H1 (cell line): ENCODE results near the gene PDE1C. TPM values are rescaled to one million over a fixed set of nuclear protein-coding genes. Genes with fewer than 3 reads are reported as not detected.

ENCODE experiments used
- CTCF ChIA-PET: fragments of 300-600 bp; sonication (Branson Sonifier 250); formaldehyde crosslinking; loops from one replicate; lab custom pipeline; 2021; ENCODE audit not compliant: partially characterized antibody; lab: Charles Lee
- POLR2A ChIA-PET: fragments of 300-600 bp; sonication (Branson Sonifier 250); formaldehyde crosslinking; loops from one replicate; lab custom pipeline; 2021; ENCODE audit warnings: inconsistent platforms; ENCODE audit not compliant: partially characterized antibody; lab: Charles Lee
- DNase-seq, 2 experiments: peaks; one replicate each; pipeline versions ENCODE4 v3.0.0 to v3.0.0-alpha.2; 2010 to 2022; ENCODE audit warnings: low spot score in 2 of 2, low read depth in 1 of 2, mixed read lengths in 1 of 2
- FAIRE-seq: peaks from 2 replicates; lab custom pipeline; 2011; peaks lifted over from hg19 to GRCh38; lab: Jason Lieb, UNC
- H2AFZ ChIP-seq: 2 replicates; pipeline ENCODE4 v1.8.1; 2012; ENCODE audit warnings: low read length, inconsistent platforms
- H2AK5ac ChIP-seq: 2 replicates; pipeline ENCODE4 v1.6.1; 2013; ENCODE audit warnings: low read depth, low read length
- H2BK120ac ChIP-seq: replicated peaks from 2 replicates; pipeline ENCODE3; 2013; ENCODE audit warnings: low read depth, low read length, inconsistent platforms
- H2BK12ac ChIP-seq: 2 replicates; pipeline ENCODE4 v1.6.1; 2013; ENCODE audit warnings: low read depth, low read length
- H2BK15ac ChIP-seq: 2 replicates; pipeline ENCODE4 v1.6.1; 2013; ENCODE audit warnings: low read length
- H2BK20ac ChIP-seq: 2 replicates; pipeline ENCODE4 v1.6.1; 2013; ENCODE audit warnings: low read length
- H2BK5ac ChIP-seq: 2 replicates; pipeline ENCODE4 v1.6.1; 2013; ENCODE audit warnings: low read depth, low read length
- H3K14ac ChIP-seq: 2 replicates; pipeline ENCODE4 v1.6.1; 2013; ENCODE audit warnings: inconsistent platforms; ENCODE audit not compliant: insufficient read length
- H3K18ac ChIP-seq: 2 replicates; pipeline ENCODE4 v1.6.1; 2013; ENCODE audit warnings: low read length; ENCODE audit errors: extremely low read depth
- H3K23ac ChIP-seq: 2 replicates; pipeline ENCODE4 v1.6.1; 2013; ENCODE audit warnings: inconsistent platforms; ENCODE audit not compliant: insufficient read length
- H3K23me2 ChIP-seq: 2 replicates; pipeline ENCODE4 v1.6.1; 2013; ENCODE audit warnings: low read depth, low read length
- H3K27ac ChIP-seq: 2 replicates; pipeline ENCODE4 v1.6.1; 2011; ENCODE audit warnings: low read depth, low read length, inconsistent platforms
- H3K27me3 ChIP-seq, 4 experiments: replicated peaks in 1 of 4; 1 replicate in 1 of 4; 2 replicates in 3 of 4; pipeline versions ENCODE4 v1.6.1 to v1.8.1; 2011 to 2013; ENCODE audit warnings: low read length in 3 of 4, mild to moderate bottlenecking in 3 of 4, inconsistent platforms in 2 of 4, mixed read lengths in 2 of 4, moderate library complexity in 1 of 4; ENCODE audit not compliant: control insufficient read depth in 3 of 4, insufficient read depth in 3 of 4; ENCODE audit errors: extremely low read depth in 1 of 4
- H3K36me3 ChIP-seq, 4 experiments: 2 replicates each; pipeline versions ENCODE4 v1.6.1 to v1.8.1; 2011 to 2013; ENCODE audit warnings: mild to moderate bottlenecking in 4 of 4, low read length in 3 of 4, moderate library complexity in 2 of 4, control low read depth in 1 of 4, inconsistent platforms in 1 of 4; ENCODE audit not compliant: insufficient read depth in 4 of 4, control insufficient read depth in 2 of 4
- H3K4ac ChIP-seq: replicated peaks from 2 replicates; pipeline ENCODE3; 2013; ENCODE audit warnings: low read length, low read depth, mixed read lengths, inconsistent platforms; ENCODE audit not compliant: insufficient read length
- H3K4me1 ChIP-seq, 4 experiments: replicated peaks in 1 of 4; 1 replicate in 1 of 4; 2 replicates in 3 of 4; pipeline versions ENCODE4 v1.6.1 to v1.8.1; 2011 to 2013; ENCODE audit warnings: low read length in 3 of 4, inconsistent platforms in 2 of 4, mixed read lengths in 1 of 4; ENCODE audit not compliant: insufficient read depth in 4 of 4, control insufficient read depth in 3 of 4
- H3K4me2 ChIP-seq, 2 experiments: 2 replicates each; pipeline versions ENCODE4 v1.6.1 to v1.8.1; 2011 to 2013; ENCODE audit warnings: low read depth in 2 of 2, low read length in 2 of 2, control low read depth in 1 of 2, inconsistent platforms in 1 of 2, mild to moderate bottlenecking in 1 of 2; ENCODE audit not compliant: insufficient read depth in 1 of 2
- H3K4me3 ChIP-seq, 4 experiments: fragments of 200-600, 300-600 bp in 1 of 4; sonication (generic), shearing (Covaris generic), sonication (Bioruptor Twin) in 1 of 4; 2 replicates each; pipeline versions ENCODE4 v1.5.1 to v1.8.1; 2011 to 2016; ENCODE audit warnings: low read length in 4 of 4, low read depth in 3 of 4, control low read depth in 2 of 4, inconsistent platforms in 2 of 4, mild to moderate bottlenecking in 2 of 4, mixed read lengths in 1 of 4, moderate library complexity in 1 of 4; ENCODE audit not compliant: insufficient read depth in 2 of 4; ENCODE audit errors: extremely low read depth in 1 of 4
- H3K56ac ChIP-seq: replicated peaks from 2 replicates; pipeline ENCODE3; 2013; ENCODE audit warnings: low read depth, mild to moderate bottlenecking, mixed read lengths, low read length, inconsistent platforms; ENCODE audit not compliant: insufficient read length
- H3K79me1 ChIP-seq: 2 replicates; pipeline ENCODE4 v1.6.1; 2013; ENCODE audit warnings: low read depth, low read length, control low read depth
- H3K79me2 ChIP-seq, 2 experiments: 2 replicates each; pipeline versions ENCODE4 v1.6.1 to v1.8.1; 2012 to 2013; ENCODE audit warnings: low read length in 2 of 2, mild to moderate bottlenecking in 2 of 2, inconsistent platforms in 1 of 2; ENCODE audit not compliant: insufficient read depth in 2 of 2, control insufficient read depth in 1 of 2
- H3K9ac ChIP-seq, 4 experiments: replicated peaks in 1 of 4; 1 replicate in 1 of 4; 2 replicates in 3 of 4; pipeline versions ENCODE4 v1.6.1 to v1.8.1; 2011 to 2013; ENCODE audit warnings: low read depth in 3 of 4, low read length in 3 of 4, control low read depth in 2 of 4, mild to moderate bottlenecking in 2 of 4, moderate library complexity in 2 of 4, inconsistent platforms in 1 of 4; ENCODE audit errors: extremely low read depth in 1 of 4
- H3K9me3 ChIP-seq, 2 experiments: 2 replicates each; pipeline versions ENCODE4 v1.6.1 to v1.8.1; 2012 to 2013; ENCODE audit warnings: mild to moderate bottlenecking in 2 of 2, moderate library complexity in 2 of 2, control low read depth in 1 of 2, inconsistent platforms in 1 of 2, low read depth in 1 of 2, low read length in 1 of 2, mixed read lengths in 1 of 2; ENCODE audit not compliant: insufficient read depth in 2 of 2
- H4K20me1 ChIP-seq, 2 experiments: replicated peaks in 1 of 2; 2 replicates each; pipeline versions ENCODE3 to v1.8.1; 2011 to 2013; ENCODE audit warnings: inconsistent platforms in 2 of 2, low read length in 2 of 2, mild to moderate bottlenecking in 1 of 2; ENCODE audit not compliant: insufficient read depth in 2 of 2, control insufficient read depth in 1 of 2
- H4K5ac ChIP-seq: 2 replicates; pipeline ENCODE4 v1.6.1; 2013; ENCODE audit warnings: low read length, low read depth, mixed read lengths, inconsistent platforms; ENCODE audit not compliant: insufficient read length
- H4K8ac ChIP-seq: 2 replicates; pipeline ENCODE4 v1.8.0; 2013; ENCODE audit warnings: mild to moderate bottlenecking, moderate library complexity, low read length, inconsistent platforms; ENCODE audit not compliant: insufficient read depth; ENCODE audit errors: extremely low read depth
- H4K91ac ChIP-seq: replicated peaks from 2 replicates; pipeline ENCODE3; 2013; ENCODE audit warnings: low read length, mixed read lengths, inconsistent platforms; ENCODE audit not compliant: insufficient read length
- BRCA1 ChIP-seq: IDR thresholded peaks from 2 replicates; pipeline ENCODE4 v1.6.1; 2012; ENCODE audit warnings: low read depth, low read length, improper control_type of control experiment
- E2F6 ChIP-seq: IDR thresholded peaks from 2 replicates; pipeline ENCODE4 v1.6.1; 2012; ENCODE audit warnings: inconsistent platforms
- EGR1 ChIP-seq: IDR thresholded peaks from 2 replicates; pipeline ENCODE4 v1.6.1; 2011; ENCODE audit warnings: low read depth, low read length, borderline replicate concordance
- HDAC2 ChIP-seq, 2 experiments: fragments of 300-600 bp in 1 of 2; sonication (generic) in 1 of 2; IDR thresholded peaks; 2 replicates each; pipeline ENCODE4 v1.6.1; 2011 to 2012; ENCODE audit warnings: low read depth in 2 of 2, low read length in 2 of 2, mild to moderate bottlenecking in 2 of 2, moderate library complexity in 2 of 2, borderline replicate concordance in 1 of 2, inconsistent platforms in 1 of 2
- HDAC6 ChIP-seq: IDR thresholded peaks from one replicate; pipeline ENCODE4 v1.7.1; 2012; ENCODE audit warnings: low read depth, mild to moderate bottlenecking, inconsistent platforms, low read length, moderate library complexity
- JUND ChIP-seq: IDR thresholded peaks from 2 replicates; pipeline ENCODE4 v1.6.1; 2011; ENCODE audit warnings: mild to moderate bottlenecking, improper control_type of control experiment, low read length
- KDM1A ChIP-seq: fragments of 200-600, 300-600 bp; sonication (generic); IDR thresholded peaks from 2 replicates; pipeline ENCODE4 v1.7.1; 2016; ENCODE audit warnings: mild to moderate bottlenecking, low read length, borderline replicate concordance
- KDM5A ChIP-seq: fragments of 200-600 bp; IDR thresholded peaks from 2 replicates; pipeline ENCODE4 v1.7.1; 2012; ENCODE audit warnings: mild to moderate bottlenecking, low read length, inconsistent platforms, mixed read lengths
- NRF1 ChIP-seq: IDR thresholded peaks from 2 replicates; pipeline ENCODE4 v1.6.1; 2011; ENCODE audit warnings: mild to moderate bottlenecking, low read depth, low read length, improper control_type of control experiment
- RNF2 ChIP-seq: fragments of 200-900, 300-1000 bp; sonication (generic); IDR thresholded peaks from 2 replicates; pipeline ENCODE4 v1.7.1; 2016; ENCODE audit warnings: borderline replicate concordance, low read depth, mild to moderate bottlenecking, antibody characterized with exemption, low read length; ENCODE audit not compliant: poor library complexity, severe bottlenecking; ENCODE audit errors: missing control alignments
- SIX5 ChIP-seq: IDR thresholded peaks from 2 replicates; pipeline ENCODE4 v1.6.1; 2011; ENCODE audit warnings: mild to moderate bottlenecking, low read depth, low read length
- SP4 ChIP-seq: IDR thresholded peaks from 2 replicates; pipeline ENCODE4 v1.6.1; 2012; ENCODE audit warnings: low read length, inconsistent platforms
- SUZ12 ChIP-seq: fragments of 200-600 bp; sonication (generic); IDR thresholded peaks from 2 replicates; pipeline ENCODE4 v1.6.1; 2012; ENCODE audit warnings: mild to moderate bottlenecking, inconsistent platforms, low read length, moderate library complexity, mixed read lengths
- TAF7 ChIP-seq: optimal IDR thresholded peaks from 2 replicates; pipeline ENCODE3; 2011; ENCODE audit warnings: low read depth, mild to moderate bottlenecking, inconsistent platforms, low read length, moderate library complexity, borderline replicate concordance
- WGBS, 2 experiments: shearing (Covaris generic) in 1 of 2; methylation state at CpG; one replicate each; pipeline versions ENCODE4 v1.1.6 to v1.1.7; 2013 to 2015; ENCODE audit warnings: low lambda C conversion rate in 2 of 2, mixed read lengths in 2 of 2, inconsistent platforms in 1 of 2, low coverage in 1 of 2, missing lambda C conversion rate in 1 of 2; ENCODE audit not compliant: insufficient replicate concordance in 2 of 2, insufficient coverage in 1 of 2, insufficient read length in 1 of 2; ENCODE audit errors: extremely low coverage in 1 of 2, missing lambda C conversion rate in 1 of 2; 5-methylcytosine and 5-hydroxymethylcytosine counted together
- polyA plus RNA-seq, 7 experiments: library from polyadenylated mRNA; depleted of rRNA in 3 of 7; stranded (reverse) in 5 of 7; unstranded in 2 of 7; fragments of >200 nt in 5 of 7; fragments of 200-250 nt in 2 of 7; gene quantifications; 1 replicate in 5 of 7; 2 replicates in 1 of 7; 4 replicates in 1 of 7; pipeline versions ENCODE4 v1.2.1 to v1.2.3, GENCODE V29; 2011 to 2013; ENCODE audit warnings: missing spikeins in 2 of 7, mixed read lengths in 2 of 7
- total RNA-seq: library from RNA; stranded (reverse); fragmentation: NEBNext Ultra II Directional; extraction: Animal tissue kit (Norgen Biotek cat#: 25700); gene quantifications from 2 replicates; pipeline ENCODE4 v1.2.1, GENCODE V29; 2021

PDE1C gene
- total and polyA plus RNA-seq, 2 of the 8 experiments (the other 6 are each of a cell fraction or from before 2014, with no cell fraction given), result 0.11 to 1.1 TPM

- 91% methylated on average over 2 of the region's 2 CpGs; no CpG with 5 or more reads in 1 of the 2 experiments for WGBS, 2 experiments
- Histone ChIP-seq H3K56ac (no peak overlapping the region), H3K4me1 (no peaks in the 10 kb centered on the region), H2AK5ac (no peak overlapping the region), H4K20me1 (no peaks in the 10 kb centered on the region), H3K23ac (no peak overlapping the region), H2BK15ac (no peak overlapping the region), H3K27me3 (no peaks in the 10 kb centered on the region), H3K79me1 (no peaks in the 10 kb centered on the region), H3K4ac (no peak overlapping the region), H3K14ac (no peak overlapping the region), H2BK12ac (no peak overlapping the region), H3K27ac (no peak overlapping the region), H2BK5ac (no peak overlapping the region), H3K9ac (no peak overlapping the region), H4K91ac (no peak overlapping the region), H4K5ac (no peak overlapping the region), H3K79me2 (no peaks in the 10 kb centered on the region), H3K18ac (no peak overlapping the region), H3K4me2 (no peak overlapping the region), H2BK20ac (no peak overlapping the region), H3K36me3 (no peaks in the 10 kb centered on the region), H3K23me2 (no peaks in the 10 kb centered on the region), H2BK120ac (no peak overlapping the region), H3K4me3 (no peak overlapping the region), H2AFZ (no peak overlapping the region), H3K9me3 (peaks cover 5 to 6% of the 10 kb centered on the region in 2 experiments; a peak in 1 of 4 replicates), H4K8ac (no peak overlapping the region)
- ChIA-PET POLR2A (no interaction called here), CTCF (interaction anchor here (1.0 kb wide), 1 partner anchor 56 kb away, joined by 3 read pairs; no protein-coding TSS in a partner anchor)
- TF ChIP-seq KDM5A (no peak), E2F6 (no peak), HDAC6 (no peak), NRF1 (no peak), RNF2 (no peak), SP4 (no peak), TAF7 (no peak), EGR1 (no peak), HDAC2 (IDR thresholded peaks at IDR 0.05; ENCODE audit: borderline replicate concordance in 1 of 2, low read depth in 2 of 2, low read length in 2 of 2) (no peak), SUZ12 (no peak), KDM1A (no peak), JUND (no peak), BRCA1 (no peak), SIX5 (no peak)
- FAIRE-seq (no peak), DNase-seq (no peak)
These were observed 38.4 kb upstream of the PDE1C start for GRCh38 chr7:32108651-32109050.
